Measurements from ENCODE around the gene CSF2. TPM values are rescaled to one million over a fixed set of nuclear protein-coding genes. Genes with fewer than 3 reads are reported as not detected.

The CSF2 gene
- total and polyA plus RNA-seq, 2 of the 4 experiments (the other 2 are of a cell fraction), result 0.31 TPM; not detected in 1

DNA sequence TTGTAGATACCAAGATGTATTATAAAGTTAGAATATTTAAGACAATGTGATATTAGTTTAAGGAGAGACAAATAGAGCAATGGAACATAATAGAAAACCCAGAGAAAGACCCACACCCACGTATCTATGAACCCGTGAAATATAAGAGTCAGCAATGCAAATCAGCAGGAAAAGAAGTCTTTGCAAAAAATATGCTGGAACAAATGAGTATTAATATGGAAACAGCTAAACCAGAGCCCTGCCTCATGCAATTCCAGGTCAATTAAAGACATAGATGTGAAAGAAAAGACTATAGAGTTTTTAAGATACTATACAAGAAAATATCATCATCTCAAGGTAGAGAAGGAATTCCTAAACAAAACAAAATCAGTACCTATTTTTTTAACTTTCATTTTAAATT is 36.2 kb upstream of the CSF2 start:
- H3K23ac ChIP-seq (ENCODE audit: low read depth, low read length), result no peak overlapping the region
- H2BK20ac ChIP-seq (ENCODE audit: low read depth, low read length), result no peak overlapping the region
- H3K79me1 ChIP-seq (ENCODE audit: low read depth in 1 of 2, low read length in 2 of 2), result no peaks in the 10 kb centered on the region
- ATAC-seq (ENCODE audit: low read depth) (no peak), DNase-seq (no peak)
- no peak overlapping the region for H2AFZ ChIP-seq (replicated peaks; ENCODE audit: low read length, poor library complexity)
- H4K5ac ChIP-seq (ENCODE audit: low read depth, low read length), result no peak overlapping the region
- ChIA-PET CTCF (no interaction called here), POLR2A (ENCODE audit: unreplicated experiment) (no interaction called here)
- no peak overlapping the region for H4K8ac ChIP-seq (ENCODE audit: low read depth in 2 of 2, low read length in 2 of 2)
- H2AK9ac ChIP-seq (replicated peaks; ENCODE audit: low read depth, low read length, poor library complexity), result no peak overlapping the region
- no peaks in the 10 kb centered on the region; the same call in 1 of the 2 replicates for H3K27me3 ChIP-seq (ENCODE audit: control insufficient read depth, insufficient read depth, low read length)
- no peak overlapping the region for H3K56ac ChIP-seq (ENCODE audit: extremely low read depth, insufficient read depth, low read length)
- TF ChIP-seq, protein P1, sequence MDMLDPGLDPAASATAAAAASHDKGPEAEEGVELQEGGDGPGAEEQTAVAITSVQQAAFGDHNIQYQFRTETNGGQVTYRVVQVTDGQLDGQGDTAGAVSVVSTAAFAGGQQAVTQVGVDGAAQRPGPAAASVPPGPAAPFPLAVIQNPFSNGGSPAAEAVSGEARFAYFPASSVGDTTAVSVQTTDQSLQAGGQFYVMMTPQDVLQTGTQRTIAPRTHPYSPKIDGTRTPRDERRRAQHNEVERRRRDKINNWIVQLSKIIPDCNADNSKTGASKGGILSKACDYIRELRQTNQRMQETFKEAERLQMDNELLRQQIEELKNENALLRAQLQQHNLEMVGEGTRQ (IDR thresholded peaks at IDR 0.05; ENCODE audit: low read depth, low read length), result no peak
- no peak for TF ChIP-seq CEBPB (IDR thresholded peaks at IDR 0.05; ENCODE audit: low read depth, low read length)
- no peak for TF ChIP-seq RAD21 (IDR thresholded peaks at IDR 0.05; ENCODE audit: low read length)
- no peak for TF ChIP-seq POLR2A (IDR thresholded peaks at IDR 0.05; ENCODE audit: low read depth, low read length)
- no peak for TF ChIP-seq NFE2L2 (IDR thresholded peaks at IDR 0.05; ENCODE audit: low read depth, low read length)
- TF ChIP-seq CHD1 (IDR thresholded peaks at IDR 0.05; ENCODE audit: low read depth, low read length), result no peak
- TF ChIP-seq SMC3 (IDR thresholded peaks at IDR 0.05; ENCODE audit: low read depth, low read length), result no peak
- no peak for TF ChIP-seq BHLHE40 (IDR thresholded peaks at IDR 0.05; ENCODE audit: low read depth, low read length)
- no peak overlapping the region for H3K4me3 ChIP-seq (ENCODE audit: insufficient read depth, low read depth, low read length)
- dilution Hi-C loops (cut with HindIII; ENCODE audit: low sequenced_read_pairs, unreplicated experiment), result no loop called here
- no peak overlapping the region for H2BK5ac ChIP-seq (ENCODE audit: low read depth, low read length, poor library complexity, severe bottlenecking)
- no peaks in the 10 kb centered on the region for H3K36me3 ChIP-seq (ENCODE audit: control insufficient read depth, insufficient read depth, low read length)
- in situ Hi-C loops (cut with MboI; ENCODE audit: low sequenced_read_pairs), result no loop called here
- no peaks in the 10 kb centered on the region for H4K20me1 ChIP-seq (ENCODE audit: insufficient read depth, low read length)
- H3K18ac ChIP-seq (ENCODE audit: low read depth, low read length), result no peak overlapping the region
- no peaks in the 10 kb centered on the region for H3K9me1 ChIP-seq (ENCODE audit: insufficient read depth, low read length)
- intact Hi-C loops (cut with micrococcal nuclease), result no loop called here
- H2AK5ac ChIP-seq (ENCODE audit: low read depth, low read length), result no peak overlapping the region
- H3K9ac ChIP-seq (ENCODE audit: low read depth, low read length), result no peak overlapping the region
- no peak overlapping the region for H2BK120ac ChIP-seq (ENCODE audit: low read depth, low read length)
- no peak overlapping the region for H3K27ac ChIP-seq (ENCODE audit: insufficient read depth, low read length)
- no peak overlapping the region for H4K91ac ChIP-seq (ENCODE audit: insufficient read depth, low read depth, low read length)
- H3K9me3 ChIP-seq (ENCODE audit: control insufficient read depth, insufficient read depth, low read length), result no peaks in the 10 kb centered on the region
- H3K4me2 ChIP-seq (ENCODE audit: low read depth, low read length), result no peak overlapping the region
- H3K4ac ChIP-seq (ENCODE audit: low read depth, low read length), result no peak overlapping the region
- H2BK15ac ChIP-seq (ENCODE audit: low read depth, low read length), result no peak overlapping the region
- no peak overlapping the region for H3K14ac ChIP-seq (replicated peaks; ENCODE audit: low read depth, low read length)
- whole genome bisulfite sequencing, 2 experiments (ENCODE audit: extremely low coverage in 2 of 2, insufficient read length in 1 of 2), result no CpG with 5 or more reads among the region's 2 CpGs
- no peaks in the 10 kb centered on the region for H3K4me1 ChIP-seq (ENCODE audit: control insufficient read depth, insufficient read depth, low read length)
- BruUV-seq (replicated peaks), result no TSS peak
